ENCODE data around the gene PACC1.
"Not testable (repeated sequence)": the region's sequence is repeated elsewhere in the genome, so short reads cannot be mapped to it uniquely, and the experiment has no call there.

PACC1 gene

DNA sequence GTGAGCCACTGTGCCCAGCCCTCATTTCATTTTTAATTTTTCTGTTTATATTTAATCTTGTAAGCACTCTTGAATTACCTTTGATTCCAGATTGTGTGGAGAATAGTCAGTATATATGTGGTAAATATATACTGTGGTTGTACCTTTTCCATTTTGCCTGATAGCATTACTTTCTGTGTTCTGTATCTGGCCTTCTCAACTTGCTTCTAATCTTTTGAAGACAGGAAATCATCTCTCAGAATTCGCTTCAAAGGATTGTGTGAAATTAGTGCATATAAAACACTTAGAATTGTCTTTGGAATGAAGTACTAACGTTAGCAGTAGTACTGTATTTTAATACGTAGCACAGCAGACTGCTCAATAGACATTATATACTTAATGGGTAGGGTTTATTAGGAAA lies 91.6 kb downstream of the PACC1 start:
- no peak for DNase-seq

DNA sequence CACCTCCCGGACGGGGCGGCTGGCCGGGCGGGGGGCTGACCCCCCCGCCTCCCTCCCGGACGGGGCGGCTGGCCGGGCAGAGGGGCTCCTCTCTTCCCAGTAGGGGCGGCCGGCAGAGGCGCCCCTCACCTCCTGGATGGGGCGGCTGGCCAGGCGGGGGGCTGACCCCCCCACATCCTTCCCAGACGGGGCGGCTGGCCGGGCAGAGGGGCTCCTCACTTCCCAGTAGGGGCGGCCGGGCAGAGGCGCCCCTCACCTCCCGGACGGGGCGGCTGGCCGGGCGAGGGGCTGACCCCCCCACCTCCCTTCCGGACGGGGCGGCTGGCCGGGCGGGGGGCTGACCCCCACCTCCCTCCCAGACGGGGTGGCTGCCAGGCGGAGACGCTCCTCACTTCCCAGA lies 93.7 kb downstream of the PACC1 start:
- not testable (repeated sequence) for DNase-seq

- DNase-seq = no peak
Observed at GRCh38 chr1:212317916-212318315, 96.8 kb downstream of the PACC1 start.

GRCh38 chr1:212315907-212316306 lies 98.8 kb downstream of the PACC1 start:
- no peak for DNase-seq

DNA sequence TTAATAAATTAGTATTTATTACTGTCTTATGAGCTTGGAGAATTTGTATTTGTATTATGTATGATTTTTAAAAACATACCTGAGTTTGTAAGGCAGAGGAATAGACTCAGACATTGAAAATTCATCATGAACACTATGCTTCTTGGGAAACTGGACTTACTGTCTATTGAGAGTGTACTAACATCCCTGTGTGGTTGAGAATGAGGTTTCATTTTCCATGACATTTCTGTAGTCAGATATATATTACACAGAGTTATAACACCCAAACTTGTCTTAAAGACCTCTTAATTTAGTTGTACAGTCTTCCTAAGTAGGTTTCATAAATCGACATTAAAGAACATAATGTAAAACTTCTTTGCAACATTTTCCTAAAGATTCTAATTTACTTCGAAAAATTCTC lies 99.5 kb downstream of the PACC1 start:
- DNase-seq = no peak
